Liver (tissue), 3 donors: ENCODE results near the gene MUL1.

Source experiments
- CTCF ChIP-seq: fragments of 150-350 bp; IDR thresholded peaks from 2 replicates; pipeline ENCODE4 v1.5.1; 2017; ENCODE audit warnings: improper control_type of control experiment, low read depth, low read length; ENCODE audit not compliant: missing input control
- RAD21 ChIP-seq, 2 donors: IDR thresholded peaks; 2 replicates each; pipeline ENCODE4 v1.6.1; 2016; ENCODE audit warnings: antibody characterized with exemption in 2 of 2, mild to moderate bottlenecking in 2 of 2
- SP1 ChIP-seq: IDR thresholded peaks from 2 replicates; pipeline ENCODE4 v1.6.1; 2018; ENCODE audit warnings: antibody characterized with exemption, mild to moderate bottlenecking
- TF ChIP-seq, protein P1 (sequence below): IDR thresholded peaks from 2 replicates; pipeline ENCODE4 v1.6.1; 2016; ENCODE audit warnings: antibody characterized with exemption
- TF ChIP-seq, protein P2 (sequence below): IDR thresholded peaks from 2 replicates; pipeline ENCODE4 v1.6.1; 2016; ENCODE audit warnings: antibody characterized with exemption
- donor health status: healthy.
- donor health status: healthy.

DNA sequence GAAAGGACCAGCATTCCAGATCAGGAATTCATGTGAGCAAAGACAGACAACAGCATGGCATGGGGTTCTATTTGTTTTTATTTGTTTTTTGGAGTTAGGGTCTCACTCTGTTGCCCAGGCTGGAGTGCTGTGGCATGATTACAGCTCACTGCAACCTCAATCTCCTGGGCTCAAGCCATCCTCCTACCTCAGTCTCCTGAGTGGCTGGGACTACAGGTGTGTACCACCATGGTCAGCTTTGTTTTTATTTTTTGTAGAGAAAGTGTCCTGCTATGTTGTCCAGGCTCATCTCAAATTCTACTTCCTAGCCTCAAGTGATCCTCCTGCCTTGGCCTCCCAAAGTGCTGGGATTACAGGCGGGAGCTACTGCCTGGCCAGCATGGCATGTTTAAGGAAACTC is 12.3 kb downstream of the MUL1 start:
- TF ChIP-seq, protein P1, sequence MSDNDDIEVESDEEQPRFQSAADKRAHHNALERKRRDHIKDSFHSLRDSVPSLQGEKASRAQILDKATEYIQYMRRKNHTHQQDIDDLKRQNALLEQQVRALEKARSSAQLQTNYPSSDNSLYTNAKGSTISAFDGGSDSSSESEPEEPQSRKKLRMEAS, result no peak
- TF ChIP-seq CTCF (no peak), SP1 (no peak), RAD21 (IDR thresholded peaks at IDR 0.05) (no peak)
- TF ChIP-seq, protein P2, sequence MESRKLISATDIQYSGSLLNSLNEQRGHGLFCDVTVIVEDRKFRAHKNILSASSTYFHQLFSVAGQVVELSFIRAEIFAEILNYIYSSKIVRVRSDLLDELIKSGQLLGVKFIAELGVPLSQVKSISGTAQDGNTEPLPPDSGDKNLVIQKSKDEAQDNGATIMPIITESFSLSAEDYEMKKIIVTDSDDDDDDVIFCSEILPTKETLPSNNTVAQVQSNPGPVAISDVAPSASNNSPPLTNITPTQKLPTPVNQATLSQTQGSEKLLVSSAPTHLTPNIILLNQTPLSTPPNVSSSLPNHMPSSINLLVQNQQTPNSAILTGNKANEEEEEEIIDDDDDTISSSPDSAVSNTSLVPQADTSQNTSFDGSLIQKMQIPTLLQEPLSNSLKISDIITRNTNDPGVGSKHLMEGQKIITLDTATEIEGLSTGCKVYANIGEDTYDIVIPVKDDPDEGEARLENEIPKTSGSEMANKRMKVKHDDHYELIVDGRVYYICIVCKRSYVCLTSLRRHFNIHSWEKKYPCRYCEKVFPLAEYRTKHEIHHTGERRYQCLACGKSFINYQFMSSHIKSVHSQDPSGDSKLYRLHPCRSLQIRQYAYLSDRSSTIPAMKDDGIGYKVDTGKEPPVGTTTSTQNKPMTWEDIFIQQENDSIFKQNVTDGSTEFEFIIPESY, result no peak
